ENCODE data around the gene RIBC2. TPM values are rescaled to one million over a fixed set of nuclear protein-coding genes. Genes with fewer than 3 reads are reported as not detected.
"Not testable (repeated sequence)": the region's sequence is repeated elsewhere in the genome, so short reads cannot be mapped to it uniquely, and the experiment has no call there.

The RIBC2 gene
- total and polyA plus RNA-seq, 9 of the 15 experiments (the other 6 are each of a cell fraction or from before 2014, with no cell fraction given), result not detected

- DNase-seq (ENCODE audit: extremely low read depth in 1 of 4, low spot score in 3 of 4) (no peak), FAIRE-seq (no peak), ATAC-seq (no peak)
- Histone ChIP-seq H3K4me2 (ENCODE audit: insufficient read depth, low read length) (no peak overlapping the region), H3K9me1 (ENCODE audit: control insufficient read depth, insufficient read depth, low read length) (no peaks in the 10 kb centered on the region), H4K20me1 (replicated peaks; ENCODE audit: control insufficient read depth, insufficient read depth, low read length) (peaks cover 3% of the 10 kb centered on the region; the same call in 1 of the 2 replicates), H3K4me1 (replicated peaks in 1 of 2; ENCODE audit: control insufficient read depth in 2 of 2, insufficient read depth in 2 of 2, low read length in 2 of 2) (no peaks in the 10 kb centered on the region), H3K9me3 (replicated peaks; ENCODE audit: control insufficient read depth, insufficient read depth, low read depth, low read length) (no peaks in the 10 kb centered on the region), H3K36me3 (ENCODE audit: control insufficient read depth, insufficient read depth, low read length) (no peaks in the 10 kb centered on the region), H3K9ac (ENCODE audit: insufficient read depth in 1 of 2, low read depth in 2 of 2, low read length in 2 of 2) (no peak overlapping the region), H2AFZ (ENCODE audit: low read depth, low read length) (no peak overlapping the region), H3K27me3 (ENCODE audit: control insufficient read depth in 2 of 2, insufficient read depth in 2 of 2, low read length in 2 of 2) (peaks cover 2 to 11% of the 10 kb centered on the region in 2 experiments; a peak in 2 of 5 replicates), H3K27ac (ENCODE audit: extremely low read depth, low read depth, low read length) (no peak overlapping the region), H3K79me2 (ENCODE audit: control insufficient read depth, insufficient read depth, low read length) (no peaks in the 10 kb centered on the region), H3K4me3 (no peak overlapping the region)
- ChIA-PET POLR2A (no interaction called here), CTCF (ENCODE audit: low intra/inter-chr PET ratio) (interaction anchor here (0.7 kb wide), 1 partner anchor 174 kb away, joined by 3 read pairs; no protein-coding TSS in a partner anchor)
- intact Hi-C loops (cut with micrococcal nuclease), result loop anchor here (5.0 kb wide), 1 partner anchor 151 kb away; no protein-coding TSS in a partner anchor
- no TSS peak for BruUV-seq (replicated peaks)
- no peak for TF ChIP-seq ARID1B (IDR thresholded peaks at IDR 0.05)
- TF ChIP-seq POLR2B (IDR thresholded peaks at IDR 0.05; ENCODE audit: low read depth, partially characterized antibody), result no peak
- TF ChIP-seq ZBTB7A (IDR thresholded peaks at IDR 0.05; ENCODE audit: borderline replicate concordance, control insufficient read depth, low read depth, low read length), result no peak
- TF ChIP-seq SIN3A (IDR thresholded peaks at IDR 0.05; ENCODE audit: borderline replicate concordance in 2 of 2, control insufficient read depth in 1 of 2, low read depth in 2 of 2, low read length in 2 of 2), result no peak
- TF ChIP-seq E4F1 (CRISPR knock-in tag; IDR thresholded peaks at IDR 0.05; ENCODE audit: borderline replicate concordance), result no peak
- no peak for TF ChIP-seq ETV5 (CRISPR knock-in tag; IDR thresholded peaks at IDR 0.05; ENCODE audit: low read depth)
- TF ChIP-seq HNRNPK (IDR thresholded peaks at IDR 0.05; ENCODE audit: low read depth, low read length, poor library complexity, severe bottlenecking), result no peak
- no peak for TF ChIP-seq FUS (optimal IDR thresholded peaks at IDR 0.05; ENCODE audit: low read depth, low read length)
- TF ChIP-seq ZNF384 (IDR thresholded peaks at IDR 0.05; ENCODE audit: low read depth, low read length), result no peak
- TF ChIP-seq MAZ (CRISPR knock-in tag; conservative IDR thresholded peaks at IDR 0.05 in 1 of 2, IDR thresholded peaks at IDR 0.05 in 1 of 2), result no peak
- in situ Hi-C loops (cut with MboI), result no loop called here
Observed at GRCh38 chr22:45438336-45438735, 24.8 kb downstream of the RIBC2 start.

GRCh38 chr22:45440688-45441087 lies 27.2 kb downstream of the RIBC2 start:
- H2AFZ ChIP-seq (ENCODE audit: low read depth, low read length); H3K4me1 ChIP-seq (replicated peaks in 1 of 2; ENCODE audit: control insufficient read depth in 2 of 2, insufficient read depth in 2 of 2, low read length in 2 of 2); BruUV-seq (replicated peaks): not testable (repeated sequence)

More at GRCh38 chr22:45440688-45441087, 27.2 kb downstream of the RIBC2 start:
- ATAC-seq; H3K36me3 ChIP-seq (ENCODE audit: control insufficient read depth, insufficient read depth, low read length); POLR2A ChIA-PET; H3K9me1 ChIP-seq (ENCODE audit: control insufficient read depth, insufficient read depth, low read length); in situ Hi-C loops (cut with MboI); H3K9me3 ChIP-seq (replicated peaks; ENCODE audit: control insufficient read depth, insufficient read depth, low read depth, low read length); H3K79me2 ChIP-seq (ENCODE audit: control insufficient read depth, insufficient read depth, low read length); H4K20me1 ChIP-seq (replicated peaks; ENCODE audit: control insufficient read depth, insufficient read depth, low read length); H3K27ac ChIP-seq (ENCODE audit: extremely low read depth, low read depth, low read length); H3K4me3 ChIP-seq; CTCF ChIA-PET (ENCODE audit: low intra/inter-chr PET ratio); H3K9ac ChIP-seq (ENCODE audit: insufficient read depth in 1 of 2, low read depth in 2 of 2, low read length in 2 of 2); H3K4me2 ChIP-seq (ENCODE audit: insufficient read depth, low read length); DNase-seq (ENCODE audit: extremely low read depth in 1 of 4, low spot score in 3 of 4); FAIRE-seq: not testable (repeated sequence)
- WGBS (ENCODE audit: insufficient coverage, low coverage, missing lambda C conversion rate), result 0% methylated on average over 6 of the region's 13 CpGs
- H3K27me3 ChIP-seq (ENCODE audit: control insufficient read depth in 2 of 2, insufficient read depth in 2 of 2, low read length in 2 of 2), result peaks cover 3 to 11% of the 10 kb centered on the region in 2 experiments; a peak in 2 of 5 replicates
- intact Hi-C loops (cut with micrococcal nuclease), result loop anchor here (2.0 kb wide), 1 partner anchor 112 kb away; no protein-coding TSS in a partner anchor
